Measurements from ENCODE around the gene C1GALT1.
"Not testable (repeated sequence)": the region's sequence is repeated elsewhere in the genome, so short reads cannot be mapped to it uniquely, and the experiment has no call there.

Gene C1GALT1

DNA sequence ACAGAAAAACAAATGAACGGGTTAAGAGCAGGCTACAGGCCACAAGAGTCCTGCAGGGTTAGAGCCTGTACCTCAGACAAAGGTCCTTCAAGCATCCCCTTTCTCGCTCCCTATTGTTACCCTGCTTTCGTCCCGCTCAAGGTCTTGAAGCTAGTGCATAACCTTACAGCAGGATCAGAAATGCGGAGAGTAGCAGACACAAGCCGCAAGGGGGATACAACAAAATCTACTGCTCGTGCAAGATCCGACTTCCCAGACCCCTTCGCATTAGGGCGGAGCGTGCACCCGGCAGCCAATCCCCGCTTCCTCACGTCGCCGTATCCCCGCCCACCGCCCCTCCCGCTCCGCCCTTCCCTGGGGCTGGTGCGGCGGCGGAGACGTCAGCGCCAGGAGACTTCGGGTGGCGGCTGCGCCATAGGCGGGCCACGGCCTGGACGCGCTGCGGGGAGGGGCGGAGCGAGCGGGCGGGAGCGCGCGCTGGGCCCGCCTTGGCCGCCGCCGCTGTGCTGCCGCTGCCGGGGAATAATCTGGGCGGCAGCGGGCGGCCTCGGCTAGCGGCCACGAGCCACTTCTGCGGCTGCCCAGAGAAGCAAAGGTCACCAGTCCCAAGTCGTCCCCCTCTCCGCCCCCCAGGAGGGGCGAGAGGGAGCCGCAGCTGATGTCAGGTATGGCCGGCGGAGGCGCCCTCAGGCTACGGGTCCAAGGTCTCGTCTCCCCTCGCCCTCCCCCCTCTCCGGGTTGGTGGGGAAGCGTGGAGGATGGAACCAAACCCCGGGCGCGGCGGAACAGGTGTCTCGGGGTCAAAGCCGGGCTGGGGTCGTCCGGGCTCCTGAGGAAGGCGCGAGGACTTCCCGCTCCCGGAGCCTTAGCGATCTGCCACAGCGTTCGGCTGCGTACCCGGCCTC is at the start of gene C1GALT1:
Gene C1GALT1 (plus strand): TSS at position 389 of the 905 bp plus-strand sequence. CDS start 51,776 bp downstream, outside the sequence.
- peak; percentile 95 to 97 for DNase-seq (ENCODE audit: low read depth in 2 of 2)

DNA sequence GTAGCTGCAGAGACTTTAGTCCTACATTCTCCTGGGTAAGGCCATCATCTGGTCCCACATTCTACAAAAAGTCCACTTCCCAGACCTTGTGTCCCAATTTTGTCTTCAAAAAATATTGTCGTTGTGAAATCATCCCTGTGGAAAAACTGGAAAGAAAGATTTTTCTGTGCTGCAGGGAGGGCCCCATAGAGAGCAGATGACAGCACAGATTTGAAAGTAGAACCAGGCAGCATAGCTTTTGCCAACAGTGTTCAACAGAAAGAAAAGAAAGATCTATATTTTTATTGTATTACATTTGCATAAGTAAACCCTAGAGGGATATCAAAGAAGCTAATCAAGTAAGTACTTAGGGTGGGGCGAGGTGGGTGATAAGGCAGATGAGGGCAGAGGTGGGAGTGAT is 48.3 kb upstream of the C1GALT1 start:
- DNase-seq (ENCODE audit: low read depth in 2 of 2) = no peak

GRCh38 chr7:7135074-7135473 is 47.3 kb upstream of the C1GALT1 start:
- DNase-seq (ENCODE audit: low read depth in 2 of 2) = no peak

- DNase-seq (ENCODE audit: low read depth in 2 of 2) = not testable (repeated sequence)
Observed at GRCh38 chr7:7135924-7136323, 46.4 kb upstream of the C1GALT1 start.

- no peak for DNase-seq (ENCODE audit: low read depth in 2 of 2)
Observed at GRCh38 chr7:7136466-7137381, 45.6 kb upstream of the C1GALT1 start.

DNA sequence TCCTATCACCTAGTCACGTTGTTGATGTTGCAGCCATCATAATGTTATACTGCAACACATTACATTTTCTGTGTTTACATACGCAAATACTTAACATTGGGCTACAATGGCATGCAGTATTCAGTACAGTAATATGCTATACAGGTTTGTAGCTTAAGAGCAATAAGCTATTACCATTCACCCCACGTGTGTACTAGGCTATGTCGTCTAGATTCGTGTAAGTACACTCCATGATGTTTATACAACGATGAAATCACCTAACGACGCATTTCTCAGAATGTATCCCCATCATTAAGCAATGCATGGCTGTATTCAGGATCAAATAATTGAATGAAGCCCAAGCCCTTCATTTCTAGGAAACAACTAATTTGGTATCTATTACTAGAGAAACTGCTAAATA is 43.4 kb upstream of the C1GALT1 start:
- DNase-seq (ENCODE audit: low read depth in 2 of 2) = no peak

- DNase-seq (ENCODE audit: low read depth in 2 of 2) = not testable (repeated sequence)
Observed at GRCh38 chr7:7143404-7143803, 38.9 kb upstream of the C1GALT1 start.

GRCh38 chr7:7145151-7145550 is 37.2 kb upstream of the C1GALT1 start:
- DNase-seq (ENCODE audit: low read depth in 2 of 2) = not testable (repeated sequence)

DNA sequence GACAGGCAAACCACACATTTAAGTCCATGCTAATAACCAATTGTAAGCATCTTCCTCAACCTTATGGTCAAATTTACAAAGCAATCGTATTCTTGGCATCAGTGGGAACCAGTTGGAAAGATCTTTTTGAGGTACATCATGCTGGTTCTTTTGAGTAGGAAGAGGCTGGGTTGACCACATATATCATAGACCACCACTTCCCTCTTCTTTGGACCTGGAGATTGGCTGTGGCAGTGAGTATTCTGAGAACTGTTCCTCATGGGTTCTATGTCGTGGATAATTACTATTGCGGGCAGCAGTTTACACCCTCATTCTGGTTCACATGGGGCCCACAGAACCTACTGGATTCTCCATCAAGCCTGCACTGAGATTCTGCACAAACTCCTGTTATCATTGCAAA is 35.5 kb upstream of the C1GALT1 start:
- DNase-seq (ENCODE audit: low read depth in 2 of 2) = no peak

- no peak for DNase-seq (ENCODE audit: low read depth in 2 of 2)
Observed at GRCh38 chr7:7148798-7149481, 33.4 kb upstream of the C1GALT1 start.

GRCh38 chr7:7151285-7151684 is 31.1 kb upstream of the C1GALT1 start:
- DNase-seq (ENCODE audit: low read depth in 2 of 2) = no peak

GRCh38 chr7:7151865-7152264 is 30.5 kb upstream of the C1GALT1 start:
- no peak for DNase-seq (ENCODE audit: low read depth in 2 of 2)

DNA sequence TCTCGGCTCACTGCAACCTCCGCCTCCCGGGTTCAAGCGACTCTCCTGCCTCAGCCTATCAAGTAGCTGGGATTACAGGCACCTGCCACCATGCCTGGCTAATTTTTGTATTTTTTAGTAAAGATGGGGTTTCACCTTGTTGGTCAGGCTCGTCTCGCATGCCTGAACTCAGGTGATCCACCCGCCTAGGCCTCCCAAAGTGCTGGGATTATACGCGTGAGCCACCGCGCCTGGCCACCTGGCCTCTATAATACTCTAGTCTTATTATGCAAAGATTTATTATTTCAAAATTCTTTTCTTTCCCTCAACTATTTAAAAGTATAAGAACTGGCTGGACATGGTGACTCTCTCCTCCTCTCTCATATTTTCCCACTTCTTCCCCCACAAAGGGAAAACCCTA is 30.0 kb upstream of the C1GALT1 start:
- no peak for DNase-seq (ENCODE audit: low read depth in 2 of 2)

DNA sequence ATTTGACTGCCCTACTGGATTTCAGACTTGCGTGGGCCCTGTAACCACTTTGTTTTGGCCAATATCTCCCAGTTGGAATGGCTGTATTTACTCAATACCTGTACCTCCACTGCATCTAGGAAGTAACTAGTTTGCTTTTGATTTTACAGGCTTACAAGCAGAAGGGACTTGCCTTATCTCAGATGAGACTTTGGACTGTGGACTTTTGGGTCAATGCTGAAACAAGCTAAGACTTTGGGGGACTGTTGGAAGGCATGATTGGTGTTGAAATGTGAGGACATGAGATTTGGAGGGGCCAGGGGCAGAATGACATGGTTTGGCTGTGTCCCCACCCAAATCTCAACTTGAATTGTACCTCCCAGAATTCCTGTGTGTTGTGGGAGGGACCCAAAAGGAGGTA is 28.0 kb upstream of the C1GALT1 start:
- DNase-seq (ENCODE audit: low read depth in 2 of 2) = not testable (repeated sequence)

- DNase-seq (ENCODE audit: low read depth in 2 of 2) = no peak
Observed at GRCh38 chr7:7156663-7157062, 25.7 kb upstream of the C1GALT1 start.

DNA sequence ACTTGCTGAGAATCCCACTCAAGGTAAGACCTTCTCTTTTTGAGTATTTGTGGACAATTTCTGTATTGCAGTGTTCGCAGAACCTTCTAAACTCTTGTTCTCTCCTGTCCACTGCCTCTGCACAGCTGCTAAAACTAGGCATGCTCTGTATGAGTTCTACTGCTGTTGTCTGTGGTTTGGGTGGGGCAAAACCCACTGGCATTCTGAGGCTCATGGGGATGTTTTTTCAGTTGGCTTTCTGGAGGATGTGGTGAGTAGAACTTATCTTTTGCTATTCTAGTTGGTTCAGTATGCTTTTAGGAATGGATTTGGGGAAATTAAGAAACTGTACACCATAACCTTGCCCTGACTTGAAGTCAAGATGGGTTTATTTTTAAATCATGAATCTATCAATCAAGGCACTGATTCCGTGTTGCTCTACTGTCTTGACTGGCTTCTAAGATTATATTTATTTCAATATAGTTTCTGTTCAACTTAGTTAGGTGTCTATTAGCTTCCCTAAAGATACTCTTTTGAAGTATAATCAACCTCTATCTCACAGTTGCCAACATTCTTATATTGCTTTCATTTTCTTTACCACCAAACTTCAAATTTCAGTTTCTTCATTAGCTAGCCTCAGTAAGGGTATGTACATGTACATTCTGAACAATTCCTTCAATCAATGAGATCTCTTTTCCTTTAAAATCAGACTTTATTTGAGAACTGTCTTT is 25.0 kb upstream of the C1GALT1 start:
- peak; percentile 11 to 23 for DNase-seq (ENCODE audit: low read depth in 2 of 2)

DNA sequence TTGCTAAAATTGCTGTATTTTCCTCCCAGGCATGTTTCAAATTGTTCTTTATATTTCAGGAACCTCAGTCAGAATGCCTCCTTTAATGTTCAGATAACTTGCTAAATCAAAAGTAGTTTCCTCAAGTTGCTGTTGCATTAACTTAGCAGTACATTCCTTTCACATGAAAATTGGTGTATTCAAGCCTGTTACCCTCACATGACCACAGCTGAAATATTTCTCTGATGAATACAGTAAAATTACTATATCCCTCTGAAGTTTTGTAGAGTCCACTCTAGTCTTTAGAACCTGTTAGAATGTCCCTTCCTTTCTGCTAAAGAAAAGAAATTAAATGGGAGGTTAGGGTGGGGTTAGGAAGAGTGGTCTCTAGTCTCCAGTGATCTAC is 24.5 kb upstream of the C1GALT1 start:
- no peak for DNase-seq (ENCODE audit: low read depth in 2 of 2)

- DNase-seq (ENCODE audit: low read depth in 2 of 2) = no peak
Observed at GRCh38 chr7:7159063-7159658, 23.2 kb upstream of the C1GALT1 start.

DNA sequence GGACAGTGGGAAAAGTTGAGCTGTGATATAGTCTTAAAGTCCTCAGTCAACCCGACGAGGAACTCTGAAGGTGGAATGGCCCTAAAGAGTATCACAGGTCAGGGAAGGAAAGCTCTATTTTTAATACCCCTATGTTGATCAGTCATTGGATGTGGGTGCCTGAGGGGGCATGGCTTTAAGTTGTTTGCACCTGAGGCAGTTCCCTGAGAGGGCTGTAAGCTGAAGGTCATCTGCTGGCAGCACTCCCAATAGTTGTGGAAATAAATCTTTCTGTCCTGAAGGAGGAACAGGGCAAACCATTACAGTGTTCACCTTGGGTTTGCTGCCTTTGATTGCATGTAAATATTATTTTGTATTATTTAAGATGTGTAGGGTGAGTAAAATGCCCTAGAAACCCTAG is 17.8 kb upstream of the C1GALT1 start:
- DNase-seq (ENCODE audit: low read depth in 2 of 2) = no peak

DNA sequence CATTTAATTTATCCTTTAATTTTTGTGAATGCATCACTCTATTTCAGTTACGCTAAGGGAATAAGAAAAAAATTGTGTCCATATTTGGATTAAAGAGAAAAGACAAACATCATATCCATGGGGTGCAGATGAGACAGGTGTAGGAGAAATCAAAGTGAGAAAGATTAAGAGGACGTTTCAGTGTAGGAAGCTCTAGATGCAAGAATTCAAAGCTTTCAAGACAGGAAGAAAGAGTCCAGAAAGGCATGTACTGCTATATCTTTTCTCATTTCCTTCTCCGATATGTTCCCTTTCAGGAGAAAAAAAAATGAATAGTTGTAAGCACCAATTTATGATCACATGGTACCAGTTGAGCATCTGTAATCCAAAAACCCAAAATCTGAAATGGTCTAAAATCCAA is 17.0 kb upstream of the C1GALT1 start:
- no peak for DNase-seq (ENCODE audit: low read depth in 2 of 2)

DNA sequence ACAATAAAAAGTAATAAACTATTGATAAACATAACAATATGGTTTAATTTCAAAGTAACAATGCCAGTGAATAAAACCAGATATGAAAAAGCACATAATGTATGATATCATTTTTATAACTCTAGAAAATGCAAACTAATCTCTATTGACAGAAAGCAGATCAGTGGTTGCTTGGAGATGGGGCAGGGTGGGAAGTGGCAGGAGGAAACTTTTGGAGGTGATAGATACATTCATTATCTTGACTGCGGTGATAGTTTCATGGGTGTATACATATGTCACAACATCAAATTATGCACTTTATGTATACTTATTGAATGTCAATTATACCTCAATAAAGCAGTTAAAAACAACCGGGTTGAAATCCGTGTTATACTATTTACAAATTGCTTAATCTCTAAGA is 16.0 kb upstream of the C1GALT1 start:
- DNase-seq (ENCODE audit: low read depth in 2 of 2) = no peak

All from activated CD8-positive, alpha-beta memory T cell treated with anti-CD3 and anti-CD28 coated beads for 4 hours (primary cell).